Prostate gland (tissue), 2 donors: ENCODE measurements around the gene VRK3.

Experiments used
- CTCF ChIP-seq, 4 experiments: fragments of 200-600 bp in 2 of 4; fragments of 450-650 bp in 2 of 4; sonication (generic) in 2 of 4; IDR thresholded peaks; 1 replicate in 3 of 4; 2 replicates in 1 of 4; pipeline ENCODE4 v1.5.1; 2016 to 2019; ENCODE audit warnings: antibody characterized with exemption in 4 of 4, mild to moderate bottlenecking in 2 of 4, moderate library complexity in 2 of 4
- POLR2A ChIP-seq: fragments of 450-650 bp; IDR thresholded peaks from one replicate; pipeline ENCODE4 v1.6.1; 2016; ENCODE audit warnings: antibody characterized with exemption, mild to moderate bottlenecking

DNA sequence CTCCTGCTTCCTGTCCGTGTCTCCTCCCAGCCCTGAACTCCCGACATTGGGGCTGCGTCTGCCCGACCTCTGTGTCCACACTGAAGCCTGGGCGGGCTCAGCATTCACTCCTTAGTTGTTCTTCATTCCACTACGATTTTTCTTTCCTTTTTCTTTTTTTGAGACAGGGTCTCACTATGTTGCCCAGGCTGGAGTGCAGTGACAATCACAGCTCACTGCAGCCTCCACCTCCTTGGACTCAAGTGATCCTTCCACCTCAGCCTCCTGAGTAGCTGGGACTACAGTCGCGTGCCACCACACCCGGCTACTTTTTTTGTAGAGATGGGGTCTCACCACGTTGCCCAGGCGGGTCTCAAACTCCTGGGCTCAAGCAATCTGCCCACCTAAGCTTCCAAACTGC, 40.7 kb downstream of the VRK3 start:
- TF ChIP-seq CTCF (IDR thresholded peaks at IDR 0.05) (no peak), POLR2A (no peak)
